Ramos (cell line): Measurements from ENCODE around the gene AXL.

Source experiments
- in situ Hi-C: fragments of 300-500 bp; cut with MboI; formaldehyde crosslinking; loops from one replicate; pipeline ENCODE4 v1.14.3; 2022; ENCODE audit warnings: low sequenced_read_pairs; ENCODE audit not compliant: unreplicated experiment

Gene AXL

GRCh38 chr19:41302624-41303351 is 83.8 kb downstream of the AXL start:
- in situ Hi-C loops, result no loop called here

- in situ Hi-C loops, result no loop called here
These were observed 84.9 kb downstream of the AXL start for GRCh38 chr19:41303954-41304353.

- in situ Hi-C loops, result no loop called here
These were observed 85.9 kb downstream of the AXL start for GRCh38 chr19:41304706-41305483.

- in situ Hi-C loops, result no loop called here
These were observed 87.1 kb downstream of the AXL start for GRCh38 chr19:41305927-41306793.

GRCh38 chr19:41307090-41307875 is 88.3 kb downstream of the AXL start:
- in situ Hi-C loops, result no loop called here

- in situ Hi-C loops, result no loop called here
These were observed 89.0 kb downstream of the AXL start for GRCh38 chr19:41307954-41308449.

- in situ Hi-C loops, result no loop called here
These were observed 89.6 kb downstream of the AXL start for GRCh38 chr19:41308450-41309179.

GRCh38 chr19:41309180-41310032 is 90.4 kb downstream of the AXL start:
- in situ Hi-C loops, result no loop called here

GRCh38 chr19:41310033-41310831 is 91.2 kb downstream of the AXL start, which contains the start of gene CCDC97:
TSS of gene CCDC97 (plus strand) at chr19:41310172. CDS start at chr19:41310311, 139 bp downstream.
- in situ Hi-C loops, result no loop called here

GRCh38 chr19:41311072-41311471 is 92.0 kb downstream of the AXL start:
- in situ Hi-C loops, result no loop called here
